ENCODE measurements around the gene RTKN2.

RTKN2 gene

DNA sequence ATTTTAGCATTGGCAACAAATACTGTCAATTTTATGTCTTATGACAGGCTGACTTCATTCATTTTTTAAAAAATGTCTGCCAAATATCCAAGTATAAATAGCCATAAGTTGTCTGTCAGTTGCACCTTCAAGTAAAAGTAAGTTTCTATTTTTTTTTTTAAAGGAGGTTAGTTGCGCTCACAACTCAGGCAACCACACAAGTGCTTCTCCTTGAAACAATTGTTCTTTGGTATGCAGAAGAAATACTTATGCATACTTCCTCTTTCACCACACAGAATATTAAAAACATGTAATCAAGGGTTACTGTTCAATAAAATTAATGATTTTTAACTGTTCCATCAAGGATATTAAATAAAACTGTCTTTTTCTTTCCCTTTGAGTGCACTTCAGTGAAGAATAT is 97.9 kb downstream of the RTKN2 start:
- Histone ChIP-seq H3K4me3 (ENCODE audit: low read depth in 1 of 2, low read length in 2 of 2) (no peak overlapping the region), H3K27me3 (ENCODE audit: low read depth, low read length) (no peaks in the 10 kb centered on the region), H3K4me1 (ENCODE audit: control insufficient read depth in 1 of 2, insufficient read depth in 2 of 2, low read length in 2 of 2) (peaks cover 0 to 5% of the 10 kb centered on the region in 2 donors), H3K27ac (ENCODE audit: low read length) (no peak overlapping the region), H3K36me3 (ENCODE audit: control insufficient read depth in 1 of 2, insufficient read depth in 2 of 2, low read length in 2 of 2) (no peaks in the 10 kb centered on the region), H3K9me3 (ENCODE audit: control insufficient read depth in 1 of 2, low read length in 2 of 2) (no peaks in the 10 kb centered on the region)

DNA sequence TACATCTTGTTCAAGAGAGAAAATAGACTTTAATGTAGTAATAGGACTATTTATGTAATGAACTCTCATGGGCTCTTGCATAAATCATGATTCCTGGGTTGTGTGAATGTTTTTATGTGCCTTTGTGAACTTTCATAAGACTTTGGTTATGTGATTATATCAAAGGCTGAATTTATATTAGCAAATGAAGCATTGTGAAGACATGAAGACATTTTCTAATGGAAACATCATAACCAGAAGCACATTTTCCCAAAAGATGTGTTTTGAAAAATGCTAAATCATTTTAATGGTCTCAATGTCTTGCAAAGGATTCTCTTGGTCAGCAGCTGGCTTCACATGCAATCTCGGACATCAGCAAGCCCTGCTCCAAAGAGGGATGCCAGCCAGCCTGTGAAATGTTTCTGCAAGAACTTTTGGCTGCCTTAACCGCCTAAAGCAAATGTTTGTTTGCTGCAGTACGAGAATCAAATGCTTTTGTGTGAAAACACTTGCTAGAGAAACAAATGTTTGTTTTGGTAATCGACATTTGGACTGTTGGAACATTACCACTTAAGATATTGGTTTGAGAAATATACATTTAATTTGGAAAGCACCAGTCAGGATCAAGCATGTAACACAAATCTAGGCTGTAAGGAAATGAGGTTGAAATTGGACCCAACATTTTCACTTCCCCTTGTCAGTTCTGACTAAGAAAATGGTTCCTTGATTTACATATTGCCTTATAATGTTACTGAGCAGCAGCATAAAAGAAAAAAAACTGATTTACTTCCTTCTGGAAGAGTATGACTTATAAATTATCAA is 102.1 kb downstream of the RTKN2 start:
- no peaks in the 10 kb centered on the region for H3K27me3 ChIP-seq (ENCODE audit: low read depth, low read length)
- H3K9me3 ChIP-seq (ENCODE audit: control insufficient read depth in 1 of 2, low read length in 2 of 2), result no peaks in the 10 kb centered on the region
- peak overlapping the region; percentile 22 for H3K27ac ChIP-seq (ENCODE audit: low read length)
- H3K36me3 ChIP-seq (ENCODE audit: control insufficient read depth in 1 of 2, insufficient read depth in 2 of 2, low read length in 2 of 2), result no peaks in the 10 kb centered on the region
- no peak overlapping the region for H3K4me3 ChIP-seq (ENCODE audit: low read depth in 1 of 2, low read length in 2 of 2)
- H3K4me1 ChIP-seq (ENCODE audit: control insufficient read depth in 1 of 2, insufficient read depth in 2 of 2, low read length in 2 of 2), result peaks cover 0 to 5% of the 10 kb centered on the region in 2 donors

DNA sequence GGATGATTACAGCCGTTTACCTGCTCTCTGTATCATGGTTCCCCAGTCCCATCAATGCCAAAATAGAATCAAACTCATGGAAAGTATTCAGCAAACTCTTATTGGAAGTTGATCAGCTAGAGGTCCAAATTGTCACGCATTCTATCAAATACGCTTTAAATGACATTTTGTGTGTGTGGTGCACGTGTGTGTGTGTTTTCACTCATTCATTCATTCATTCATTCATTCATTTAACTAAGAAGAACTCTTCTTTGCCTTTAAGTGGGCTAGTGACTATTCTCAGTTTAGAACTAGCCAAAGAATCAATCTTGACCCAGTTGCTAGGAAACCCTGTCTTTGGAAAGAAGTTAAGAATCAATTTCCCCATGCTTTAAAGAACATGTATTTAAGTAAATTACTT is 102.8 kb downstream of the RTKN2 start:
- Histone ChIP-seq H3K4me3 (ENCODE audit: low read depth in 1 of 2, low read length in 2 of 2) (no peak overlapping the region), H3K9me3 (ENCODE audit: control insufficient read depth in 1 of 2, low read length in 2 of 2) (no peaks in the 10 kb centered on the region), H3K27me3 (ENCODE audit: low read depth, low read length) (no peaks in the 10 kb centered on the region), H3K4me1 (ENCODE audit: control insufficient read depth in 1 of 2, insufficient read depth in 2 of 2, low read length in 2 of 2) (peaks cover 0 to 5% of the 10 kb centered on the region in 2 donors), H3K36me3 (ENCODE audit: control insufficient read depth in 1 of 2, insufficient read depth in 2 of 2, low read length in 2 of 2) (no peaks in the 10 kb centered on the region), H3K27ac (ENCODE audit: low read length) (no peak overlapping the region)

DNA sequence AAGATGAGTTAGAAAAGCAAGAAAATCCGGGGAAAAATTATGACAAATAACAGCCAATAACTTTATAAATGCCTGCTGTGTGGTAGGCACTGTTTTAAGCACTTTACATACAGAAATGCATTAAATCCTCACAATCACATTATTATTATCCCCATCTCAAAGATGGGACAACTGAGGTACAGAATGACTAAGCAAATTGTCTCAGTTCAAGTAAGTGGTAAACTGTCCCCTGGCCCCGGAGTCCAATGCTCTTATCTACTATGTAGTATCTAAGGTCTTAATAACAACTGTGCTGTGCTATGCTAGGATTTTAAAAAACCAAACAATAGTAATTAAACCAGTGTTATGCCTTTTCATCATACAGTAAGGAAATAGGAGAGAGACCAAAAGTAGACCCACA is 105.6 kb downstream of the RTKN2 start:
- Histone ChIP-seq H3K4me1 (ENCODE audit: control insufficient read depth in 1 of 2, insufficient read depth in 2 of 2, low read length in 2 of 2) (peaks cover 0 to 5% of the 10 kb centered on the region in 2 donors), H3K27ac (ENCODE audit: low read length) (no peak overlapping the region), H3K36me3 (ENCODE audit: control insufficient read depth in 1 of 2, insufficient read depth in 2 of 2, low read length in 2 of 2) (no peaks in the 10 kb centered on the region), H3K27me3 (ENCODE audit: low read depth, low read length) (no peaks in the 10 kb centered on the region), H3K4me3 (ENCODE audit: low read depth in 1 of 2, low read length in 2 of 2) (no peak overlapping the region), H3K9me3 (ENCODE audit: control insufficient read depth in 1 of 2, low read length in 2 of 2) (no peaks in the 10 kb centered on the region)

DNA sequence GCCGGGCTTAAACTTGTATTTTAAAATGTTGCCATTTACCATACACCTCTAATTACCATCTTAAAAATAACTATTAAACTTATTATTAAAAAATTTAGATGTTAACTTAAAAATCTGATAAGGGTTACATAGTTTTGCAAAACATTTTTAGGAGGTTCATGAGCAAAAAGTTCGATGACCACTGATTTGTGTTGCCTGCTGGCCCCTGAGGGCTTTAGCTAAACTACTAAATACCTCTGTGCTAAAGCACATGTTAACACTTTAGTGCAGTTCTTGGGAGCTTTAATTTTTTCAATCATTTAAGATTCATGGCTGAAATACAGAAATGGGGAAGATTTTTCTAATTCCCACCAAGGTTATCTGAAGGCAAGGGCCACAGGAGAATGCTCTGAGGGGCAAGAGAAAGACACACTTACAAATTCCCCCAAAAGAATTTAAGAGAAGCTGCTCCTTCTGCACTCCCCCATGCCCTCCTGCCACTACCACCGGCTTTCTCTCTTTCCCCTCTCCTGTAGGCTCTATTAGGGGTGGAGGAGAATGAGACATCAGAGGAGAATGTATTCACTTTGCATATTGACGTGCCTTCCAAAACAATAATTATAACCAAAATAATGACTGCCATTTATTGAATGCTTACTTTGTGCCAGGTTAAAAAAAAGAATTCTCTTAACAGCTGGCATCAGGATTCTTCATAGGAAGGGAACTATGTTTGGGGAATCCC is 106.2 kb downstream of the RTKN2 start:
- Histone ChIP-seq H3K9me3 (ENCODE audit: control insufficient read depth in 1 of 2, low read length in 2 of 2) (no peaks in the 10 kb centered on the region), H3K36me3 (ENCODE audit: control insufficient read depth in 1 of 2, insufficient read depth in 2 of 2, low read length in 2 of 2) (no peaks in the 10 kb centered on the region), H3K27me3 (ENCODE audit: low read depth, low read length) (no peaks in the 10 kb centered on the region), H3K4me1 (ENCODE audit: control insufficient read depth in 1 of 2, insufficient read depth in 2 of 2, low read length in 2 of 2) (peaks cover 0 to 5% of the 10 kb centered on the region in 2 donors), H3K27ac (ENCODE audit: low read length) (no peak overlapping the region), H3K4me3 (ENCODE audit: low read depth in 1 of 2, low read length in 2 of 2) (no peak overlapping the region)

DNA sequence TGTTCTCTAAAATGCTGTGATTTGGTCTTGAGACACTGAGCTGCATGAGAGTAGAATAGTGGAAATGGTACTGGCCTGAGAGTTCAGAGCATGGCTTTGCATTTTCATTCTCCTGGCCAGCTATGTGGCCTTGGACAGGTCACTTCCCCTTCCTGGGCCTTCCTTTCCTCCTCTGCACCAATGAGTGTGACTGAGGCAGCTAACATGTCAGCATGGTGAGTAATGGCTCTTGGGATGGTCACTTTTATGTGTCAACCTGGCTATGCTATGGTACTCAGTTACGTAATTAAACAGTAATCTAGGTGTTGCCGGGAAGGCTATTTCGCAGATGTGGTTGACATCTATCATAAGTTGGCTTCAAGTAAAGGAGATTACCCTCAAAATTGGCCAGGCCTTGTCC is 109.3 kb downstream of the RTKN2 start:
- Histone ChIP-seq H3K27ac (ENCODE audit: low read length) (no peak overlapping the region), H3K4me1 (ENCODE audit: control insufficient read depth in 1 of 2, insufficient read depth in 2 of 2, low read length in 2 of 2) (no peaks in the 10 kb centered on the region), H3K9me3 (ENCODE audit: control insufficient read depth in 1 of 2, low read length in 2 of 2) (no peaks in the 10 kb centered on the region), H3K36me3 (ENCODE audit: control insufficient read depth in 1 of 2, insufficient read depth in 2 of 2, low read length in 2 of 2) (no peaks in the 10 kb centered on the region), H3K27me3 (ENCODE audit: low read depth, low read length) (no peaks in the 10 kb centered on the region), H3K4me3 (ENCODE audit: low read depth in 1 of 2, low read length in 2 of 2) (no peak overlapping the region)

DNA sequence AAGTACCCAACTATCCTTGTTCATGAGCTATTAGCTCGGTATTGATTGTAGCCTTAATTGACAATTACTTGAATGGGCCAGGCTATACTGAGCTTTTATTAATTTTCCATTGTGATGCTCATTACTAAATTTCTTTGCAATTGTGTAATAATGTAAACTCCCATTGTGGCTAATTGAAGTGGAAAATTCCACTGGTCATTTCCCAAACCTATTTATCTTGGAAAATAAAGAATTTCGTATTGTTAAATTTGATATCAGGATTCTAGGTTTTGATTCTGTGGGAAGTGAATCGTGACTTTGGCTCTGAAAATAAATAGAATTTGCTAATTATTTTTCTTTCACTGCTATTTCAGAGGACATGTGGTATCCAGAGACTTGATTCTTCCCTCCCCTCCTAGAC is 111.0 kb downstream of the RTKN2 start:
- no peak overlapping the region for H3K4me3 ChIP-seq (ENCODE audit: low read depth in 1 of 2, low read length in 2 of 2)
- no peaks in the 10 kb centered on the region for H3K9me3 ChIP-seq (ENCODE audit: control insufficient read depth in 1 of 2, low read length in 2 of 2)
- no peak overlapping the region for H3K27ac ChIP-seq (ENCODE audit: low read length)
- no peaks in the 10 kb centered on the region for H3K36me3 ChIP-seq (ENCODE audit: control insufficient read depth in 1 of 2, insufficient read depth in 2 of 2, low read length in 2 of 2)
- H3K4me1 ChIP-seq (ENCODE audit: control insufficient read depth in 1 of 2, insufficient read depth in 2 of 2, low read length in 2 of 2), result no peaks in the 10 kb centered on the region
- no peaks in the 10 kb centered on the region for H3K27me3 ChIP-seq (ENCODE audit: low read depth, low read length)

DNA sequence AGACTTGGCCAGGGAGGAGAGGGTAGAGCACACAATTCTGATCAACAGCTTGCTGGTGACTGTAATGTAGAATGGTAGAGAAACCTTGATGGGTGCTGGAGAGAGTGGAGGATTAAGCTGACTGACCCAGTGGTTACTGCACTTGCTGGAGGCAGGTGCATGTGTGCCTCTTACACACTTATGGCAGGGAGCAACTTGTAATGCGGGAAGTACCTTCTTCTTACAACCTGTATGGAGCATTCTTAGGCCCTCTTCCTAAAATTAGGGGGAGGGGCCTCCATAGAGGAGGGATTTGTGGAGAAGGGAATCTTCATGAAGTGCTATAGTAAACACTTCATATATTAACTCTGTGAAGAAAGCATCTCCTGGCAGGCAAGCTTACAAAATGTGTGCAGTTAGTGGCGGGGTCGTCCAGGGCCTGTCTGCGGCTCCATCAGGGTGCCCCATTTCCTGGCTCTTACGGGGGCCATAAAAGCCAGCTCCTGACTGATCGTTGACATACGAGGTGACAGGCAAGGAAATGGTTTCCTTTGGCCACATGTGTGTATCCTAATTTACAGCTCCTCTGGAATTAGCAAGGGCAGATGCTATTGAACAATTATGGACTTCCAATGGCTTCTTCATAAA is 113.5 kb downstream of the RTKN2 start:
- Histone ChIP-seq H3K9me3 (ENCODE audit: control insufficient read depth in 1 of 2, low read length in 2 of 2) (peaks cover 0 to 7% of the 10 kb centered on the region in 2 donors), H3K27ac (ENCODE audit: low read length) (no peak overlapping the region), H3K4me1 (ENCODE audit: control insufficient read depth in 1 of 2, insufficient read depth in 2 of 2, low read length in 2 of 2) (no peaks in the 10 kb centered on the region), H3K27me3 (ENCODE audit: low read depth, low read length) (no peaks in the 10 kb centered on the region), H3K4me3 (ENCODE audit: low read depth in 1 of 2, low read length in 2 of 2) (no peak overlapping the region), H3K36me3 (ENCODE audit: control insufficient read depth in 1 of 2, insufficient read depth in 2 of 2, low read length in 2 of 2) (no peaks in the 10 kb centered on the region)

DNA sequence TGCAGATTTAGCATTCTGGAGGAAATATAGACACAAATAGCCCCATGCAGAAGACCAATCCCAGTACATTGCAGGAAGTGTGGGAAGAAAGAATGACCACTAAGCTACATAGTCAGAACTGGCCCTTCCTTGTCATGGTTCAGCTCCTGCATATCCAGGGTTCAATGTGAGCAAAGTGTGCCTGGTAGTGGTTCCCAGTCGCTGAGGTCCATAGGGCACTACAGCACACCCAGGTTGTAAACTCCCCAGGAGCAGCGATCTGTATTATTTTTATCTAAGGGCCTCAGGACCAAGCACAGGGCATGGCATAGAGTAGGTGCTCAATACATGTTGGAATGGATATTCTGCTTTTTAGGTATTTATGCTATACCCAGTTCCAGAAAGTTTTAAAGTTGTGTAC is 114.4 kb downstream of the RTKN2 start:
- H3K4me3 ChIP-seq (ENCODE audit: low read depth in 1 of 2, low read length in 2 of 2), result no peak overlapping the region
- H3K27ac ChIP-seq (ENCODE audit: low read length), result no peak overlapping the region
- no peaks in the 10 kb centered on the region for H3K36me3 ChIP-seq (ENCODE audit: control insufficient read depth in 1 of 2, insufficient read depth in 2 of 2, low read length in 2 of 2)
- no peaks in the 10 kb centered on the region for H3K27me3 ChIP-seq (ENCODE audit: low read depth, low read length)
- peaks cover 0 to 7% of the 10 kb centered on the region in 2 donors for H3K9me3 ChIP-seq (ENCODE audit: control insufficient read depth in 1 of 2, low read length in 2 of 2)
- H3K4me1 ChIP-seq (ENCODE audit: control insufficient read depth in 1 of 2, insufficient read depth in 2 of 2, low read length in 2 of 2), result no peaks in the 10 kb centered on the region

DNA sequence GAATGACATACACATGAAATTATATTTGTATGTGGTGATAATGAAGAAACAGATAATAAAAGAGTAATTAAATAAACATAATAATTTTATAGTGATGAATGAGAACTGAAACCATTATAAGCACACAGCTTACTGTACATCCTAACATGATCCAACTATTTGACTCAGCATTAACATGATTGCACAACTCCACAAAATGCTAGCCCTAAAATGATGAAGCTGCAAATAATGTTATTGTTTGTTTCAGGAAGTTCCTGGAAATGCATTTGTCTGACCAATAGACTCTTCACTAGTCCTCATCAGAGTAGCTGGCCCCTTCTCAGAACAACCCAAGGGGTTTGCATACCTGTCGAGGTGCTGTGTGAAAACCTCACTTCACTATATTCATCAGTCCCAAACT is 115.5 kb downstream of the RTKN2 start:
- Histone ChIP-seq H3K27me3 (ENCODE audit: low read depth, low read length) (no peaks in the 10 kb centered on the region), H3K4me3 (ENCODE audit: low read depth in 1 of 2, low read length in 2 of 2) (no peak overlapping the region), H3K9me3 (ENCODE audit: control insufficient read depth in 1 of 2, low read length in 2 of 2) (peaks cover 0 to 7% of the 10 kb centered on the region in 2 donors), H3K27ac (ENCODE audit: low read length) (no peak overlapping the region), H3K4me1 (ENCODE audit: control insufficient read depth in 1 of 2, insufficient read depth in 2 of 2, low read length in 2 of 2) (no peaks in the 10 kb centered on the region), H3K36me3 (ENCODE audit: control insufficient read depth in 1 of 2, insufficient read depth in 2 of 2, low read length in 2 of 2) (no peaks in the 10 kb centered on the region)

DNA sequence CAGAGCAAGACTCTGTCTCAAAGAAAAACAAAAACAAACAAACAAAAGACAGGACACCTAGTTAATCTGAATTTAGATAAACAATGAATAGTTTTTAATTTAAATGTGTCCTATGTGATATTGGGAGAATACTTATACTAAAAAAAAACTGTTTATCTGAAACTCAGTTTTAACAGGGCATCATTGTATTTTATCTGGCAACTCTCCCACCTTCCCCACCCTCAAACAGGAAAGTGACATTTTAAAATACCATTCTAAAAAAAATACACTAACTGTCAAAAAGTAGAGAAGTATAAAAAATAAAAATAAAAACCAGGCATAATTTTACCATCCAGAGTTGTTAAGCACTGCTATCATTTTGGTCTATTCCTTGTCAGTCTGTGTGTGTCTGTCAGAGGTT is 119.0 kb downstream of the RTKN2 start:
- Histone ChIP-seq H3K9me3 (ENCODE audit: control insufficient read depth in 1 of 2, low read length in 2 of 2) (peaks cover 0 to 7% of the 10 kb centered on the region in 2 donors), H3K27ac (ENCODE audit: low read length) (no peak overlapping the region), H3K27me3 (ENCODE audit: low read depth, low read length) (no peaks in the 10 kb centered on the region), H3K4me3 (ENCODE audit: low read depth in 1 of 2, low read length in 2 of 2) (no peak overlapping the region), H3K36me3 (ENCODE audit: control insufficient read depth in 1 of 2, insufficient read depth in 2 of 2, low read length in 2 of 2) (no peaks in the 10 kb centered on the region), H3K4me1 (ENCODE audit: control insufficient read depth in 1 of 2, insufficient read depth in 2 of 2, low read length in 2 of 2) (no peaks in the 10 kb centered on the region)

Data from muscle layer of duodenum (tissue), 2 donors.